Stimulated activated CD8-positive, alpha-beta memory T cell treated with anti-CD3 and anti-CD28 coated beads, Interleukin-4, amount 100 ng/mL, for 1 hour (primary cell): ENCODE data around the gene ARRB1.

Experiments used
- DNase-seq, 2 donors: peaks; one replicate each; pipeline ENCODE4 v3.0.0-alpha.2; 2020; ENCODE audit warnings: low read depth in 2 of 2, low spot score in 1 of 2

Gene ARRB1

GRCh38 chr11:75260396-75261170 lies 90.9 kb downstream of the ARRB1 start:
- no peak for DNase-seq

GRCh38 chr11:75254326-75254725 lies 97.1 kb downstream of the ARRB1 start:
- DNase-seq, result no peak

- DNase-seq, result no peak
Observed at GRCh38 chr11:75249704-75250103, 101.8 kb downstream of the ARRB1 start.

GRCh38 chr11:75248924-75249256 lies 102.6 kb downstream of the ARRB1 start:
- no peak for DNase-seq

GRCh38 chr11:75246671-75247350 lies 104.7 kb downstream of the ARRB1 start:
- no peak for DNase-seq

GRCh38 chr11:75246006-75246670 lies 105.3 kb downstream of the ARRB1 start:
- DNase-seq, result no peak

- DNase-seq, result no peak
Observed at GRCh38 chr11:75245356-75246005, 106.0 kb downstream of the ARRB1 start.

- no peak for DNase-seq
Observed at GRCh38 chr11:75244052-75244814, 107.2 kb downstream of the ARRB1 start.

GRCh38 chr11:75242722-75243600 lies 108.5 kb downstream of the ARRB1 start:
- DNase-seq, result no peak

- DNase-seq, result no peak
Observed at GRCh38 chr11:75241906-75242644, 109.4 kb downstream of the ARRB1 start.

GRCh38 chr11:75241036-75241905 lies 110.2 kb downstream of the ARRB1 start:
- DNase-seq, result peak; percentile 60 to 70

- DNase-seq, result no peak
Observed at GRCh38 chr11:75240311-75241035, 111.0 kb downstream of the ARRB1 start, which contains the start of gene TPBGL. Gene TPBGL (plus strand): TSS chr11:75240774. CDS start chr11:75241050, 276 bp downstream.

- no peak for DNase-seq
Observed at GRCh38 chr11:75239531-75240290, 111.8 kb downstream of the ARRB1 start.

GRCh38 chr11:75238595-75239440 lies 112.6 kb downstream of the ARRB1 start:
- no peak for DNase-seq

- no peak for DNase-seq
Observed at GRCh38 chr11:75237050-75237449, 114.4 kb downstream of the ARRB1 start.

GRCh38 chr11:75236062-75236461 lies 115.4 kb downstream of the ARRB1 start:
- DNase-seq, result no peak
